Measurements from ENCODE around the gene MINAR2. TPM values are rescaled to one million over a fixed set of nuclear protein-coding genes. Genes with fewer than 3 reads are reported as not detected.

MINAR2 gene
- total and polyA plus RNA-seq, 5 donors, result not detected

- intact Hi-C loops (cut with DNase I), result loop anchor here in 2 of 4 donors (5.0 to 10.0 kb wide), 2 partner anchors 79 to 1341 kb away; no protein-coding TSS in a partner anchor
Observed at GRCh38 chr5:129773376-129773775, 25.5 kb downstream of the MINAR2 start.

GRCh38 chr5:129781594-129781993 is 33.7 kb downstream of the MINAR2 start:
- ATAC-seq, result no peak
- H3K4me1 ChIP-seq (ENCODE audit: control insufficient read depth, insufficient read depth, low read length), result no peaks in the 10 kb centered on the region
- 67% methylated on average over 2 of the region's 2 CpGs for WGBS
- no peak overlapping the region for H3K27ac ChIP-seq (ENCODE audit: low read length)
- H3K4me3 ChIP-seq (ENCODE audit: low read length), result no peak overlapping the region
- intact Hi-C loops (cut with DNase I), result no loop called here
- no peaks in the 10 kb centered on the region for H3K27me3 ChIP-seq (ENCODE audit: control insufficient read depth, insufficient read depth)
- DNase-seq, result no peak
- H3K9me3 ChIP-seq (ENCODE audit: control insufficient read depth, low read length), result no peaks in the 10 kb centered on the region

More at GRCh38 chr5:129773376-129773775, 25.5 kb downstream of the MINAR2 start:
- no peak overlapping the region for H3K27ac ChIP-seq (ENCODE audit: low read length)
- H3K9me3 ChIP-seq (ENCODE audit: control insufficient read depth, low read length), result no peaks in the 10 kb centered on the region
- no peaks in the 10 kb centered on the region for H3K4me1 ChIP-seq (ENCODE audit: control insufficient read depth, insufficient read depth, low read length)
- no peak overlapping the region for H3K4me3 ChIP-seq (ENCODE audit: low read length)
- DNase-seq (no peak), ATAC-seq (no peak)
- no peaks in the 10 kb centered on the region for H3K27me3 ChIP-seq (ENCODE audit: control insufficient read depth, insufficient read depth)
- 68% methylated on average over 5 of the region's 5 CpGs for WGBS

- Histone ChIP-seq H3K27ac (ENCODE audit: low read length) (no peak overlapping the region), H3K4me3 (ENCODE audit: low read length) (no peak overlapping the region), H3K9me3 (ENCODE audit: control insufficient read depth, low read length) (no peaks in the 10 kb centered on the region), H3K27me3 (ENCODE audit: control insufficient read depth, insufficient read depth) (no peaks in the 10 kb centered on the region), H3K4me1 (ENCODE audit: control insufficient read depth, insufficient read depth, low read length) (no peaks in the 10 kb centered on the region)
- intact Hi-C loops (cut with DNase I), result no loop called here
- 90% methylated on average over 5 of the region's 5 CpGs for WGBS
- no peak for ATAC-seq
- DNase-seq, result no peak
Observed at GRCh38 chr5:129803403-129803802, 55.5 kb downstream of the MINAR2 start.

- no peak for ATAC-seq
- H3K4me1 ChIP-seq (ENCODE audit: control insufficient read depth, insufficient read depth, low read length), result no peaks in the 10 kb centered on the region
- DNase-seq, result no peak
- no peaks in the 10 kb centered on the region for H3K9me3 ChIP-seq (ENCODE audit: control insufficient read depth, low read length)
- no peaks in the 10 kb centered on the region for H3K27me3 ChIP-seq (ENCODE audit: control insufficient read depth, insufficient read depth)
- H3K27ac ChIP-seq (ENCODE audit: low read length), result no peak overlapping the region
- WGBS, result 52% methylated on average over 7 of the region's 7 CpGs
- intact Hi-C loops (cut with DNase I), result no loop called here
- H3K4me3 ChIP-seq (ENCODE audit: low read length), result no peak overlapping the region
Observed at GRCh38 chr5:129804705-129805104, 56.8 kb downstream of the MINAR2 start.

DNA sequence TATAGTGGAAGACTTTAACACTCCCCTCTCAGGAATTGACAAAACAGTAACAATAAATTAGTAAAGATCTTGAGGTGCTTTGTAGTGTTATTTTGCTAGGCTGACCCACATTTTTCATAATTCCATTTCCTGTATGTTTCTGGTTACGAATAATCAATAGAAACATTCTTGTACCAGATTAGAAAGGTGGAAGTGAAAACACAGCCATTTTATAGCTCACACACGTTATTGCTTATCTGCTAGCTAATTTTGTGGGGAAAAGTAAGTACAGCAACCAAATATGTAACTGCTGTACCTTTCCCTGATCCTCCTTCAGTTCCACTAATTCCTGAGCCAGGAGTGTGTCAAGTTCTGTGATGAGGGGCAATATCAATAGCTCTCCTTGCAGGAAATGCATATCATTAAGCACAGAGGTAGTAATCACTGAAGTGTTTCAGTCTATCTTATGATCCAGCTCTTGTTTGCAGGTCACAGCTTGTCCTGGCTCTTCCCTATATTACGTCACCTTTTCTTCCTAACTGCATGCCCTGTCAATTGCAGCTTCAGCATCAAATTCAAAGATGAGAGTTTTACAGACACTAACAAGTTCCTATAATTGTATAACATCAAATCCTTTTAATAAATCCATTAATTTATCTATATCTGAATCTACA is 59.4 kb downstream of the MINAR2 start:
- Histone ChIP-seq H3K9me3 (ENCODE audit: control insufficient read depth, low read length) (no peaks in the 10 kb centered on the region), H3K4me3 (ENCODE audit: low read length) (no peak overlapping the region), H3K27me3 (ENCODE audit: control insufficient read depth, insufficient read depth) (no peaks in the 10 kb centered on the region), H3K27ac (ENCODE audit: low read length) (no peak overlapping the region), H3K4me1 (ENCODE audit: control insufficient read depth, insufficient read depth, low read length) (no peaks in the 10 kb centered on the region)
- intact Hi-C loops (cut with DNase I), result no loop called here
- WGBS, result 61% methylated on average over 3 of the region's 3 CpGs
- no peak for ATAC-seq
- DNase-seq, result no peak

Other genes with a start within 250 kb of the MINAR2 start
- 1 to 10 TPM; 1.7 to 3.6 (median 2.3) TPM for gene CHSY3, start 156.4 kb downstream of the MINAR2 start, total RNA-seq
- gene CHSY3, start 156.4 kb downstream of the MINAR2 start, polyA plus RNA-seq, result 0.68 TPM

Measured in right cardiac atrium (tissue), 5 donors.